HUES48 (cell line): ENCODE data around the gene F8A2.
"Not testable (repeated sequence)": the region's sequence is repeated elsewhere in the genome, so short reads cannot be mapped to it uniquely, and the experiment has no call there.

Source experiments
- H3K27ac ChIP-seq: one replicate; pipeline ENCODE4 v1.7.0; 2013; ENCODE audit warnings: low read depth, low read length, inconsistent platforms
- H3K27me3 ChIP-seq: 2 replicates; pipeline ENCODE4 v1.6.1; 2013; ENCODE audit warnings: mild to moderate bottlenecking, low read length; ENCODE audit not compliant: control insufficient read depth, insufficient read depth
- H3K36me3 ChIP-seq: 2 replicates; pipeline ENCODE4 v1.6.1; 2013; ENCODE audit warnings: low read length; ENCODE audit not compliant: control insufficient read depth, insufficient read depth
- H3K4me1 ChIP-seq: 2 replicates; pipeline ENCODE4 v1.6.1; 2013; ENCODE audit warnings: mild to moderate bottlenecking, low read length; ENCODE audit not compliant: control insufficient read depth, insufficient read depth
- H3K4me3 ChIP-seq: 2 replicates; pipeline ENCODE4 v1.5.1; 2013; ENCODE audit warnings: mild to moderate bottlenecking, low read depth, low read length
- H3K9ac ChIP-seq: 2 replicates; pipeline ENCODE4 v1.6.1; 2013; ENCODE audit warnings: mild to moderate bottlenecking, low read depth, low read length, moderate library complexity
- H3K9me3 ChIP-seq: 2 replicates; pipeline ENCODE4 v1.6.1; 2013; ENCODE audit warnings: low read length; ENCODE audit not compliant: control insufficient read depth, insufficient read depth

The F8A2 gene

DNA sequence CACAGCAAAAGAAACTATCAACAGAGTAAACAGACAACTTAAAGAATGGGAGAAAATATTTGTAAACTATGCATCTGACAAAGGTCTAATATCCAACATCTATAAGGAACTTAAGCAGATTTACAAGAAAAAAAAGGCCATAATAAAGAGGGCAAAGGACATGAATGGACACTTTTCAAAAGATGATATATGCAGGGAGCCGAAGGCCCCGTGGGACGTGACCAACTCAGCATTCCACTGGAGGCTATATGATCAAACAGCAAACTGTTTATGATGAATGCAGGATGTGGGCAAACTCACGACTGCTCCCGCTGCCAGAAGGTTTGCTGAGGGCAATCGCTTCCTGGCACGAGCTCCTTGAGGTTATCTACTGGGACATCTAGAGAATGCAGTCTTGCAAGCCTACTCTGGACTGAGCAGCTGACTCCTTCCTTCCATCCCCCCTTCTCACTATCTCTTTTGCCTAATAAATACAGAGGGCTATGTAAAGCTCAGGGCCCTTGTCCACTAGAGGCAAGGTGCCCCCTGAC is 12.9 kb downstream of the F8A2 start:
- H3K4me1 ChIP-seq, H3K27me3 ChIP-seq, H3K27ac ChIP-seq, H3K9ac ChIP-seq, H3K4me3 ChIP-seq, H3K36me3 ChIP-seq: not testable (repeated sequence)
- peaks cover 54% of the 10 kb centered on the region for H3K9me3 ChIP-seq

DNA sequence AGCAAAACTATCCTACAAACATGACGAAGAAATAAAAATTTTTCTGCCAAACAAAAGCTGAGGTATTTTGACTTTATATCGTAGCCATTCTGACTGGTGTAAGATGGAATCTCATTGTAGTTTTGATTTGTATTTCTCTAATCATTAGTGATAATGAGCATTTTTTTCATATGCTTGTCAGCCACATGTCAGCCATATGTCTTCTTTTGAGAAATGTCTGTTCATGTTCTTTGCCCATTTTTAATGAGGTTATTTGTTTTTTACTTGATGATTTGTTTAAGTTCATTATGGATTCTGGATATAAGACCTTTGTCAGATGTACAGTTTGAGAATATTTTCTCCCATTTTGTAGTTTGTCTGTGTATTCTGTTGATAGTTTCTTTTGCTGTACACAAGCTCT is 24.5 kb downstream of the F8A2 start:
- no peaks in the 10 kb centered on the region for H3K36me3 ChIP-seq
- no peak overlapping the region for H3K9ac ChIP-seq

DNA sequence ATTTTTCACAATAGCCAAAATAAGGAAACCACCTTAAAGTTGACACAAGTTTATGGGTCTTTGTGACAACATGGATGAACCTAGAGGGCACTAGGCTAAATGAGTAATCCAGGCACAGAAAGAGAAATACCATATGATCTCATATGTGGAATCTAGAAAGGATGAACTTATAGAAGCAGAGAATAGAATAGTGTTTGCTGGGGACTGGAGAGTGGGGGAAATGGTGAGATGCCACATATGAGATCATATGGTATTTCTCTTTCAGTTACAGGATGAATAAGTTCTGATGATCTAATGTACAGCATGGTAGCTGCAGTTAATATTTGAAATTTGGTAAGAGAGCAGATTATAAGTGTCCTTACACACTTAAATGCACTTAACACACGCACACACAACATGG is 35.9 kb downstream of the F8A2 start:
- Histone ChIP-seq H3K36me3 (no peaks in the 10 kb centered on the region), H3K27ac (no peak overlapping the region), H3K27me3 (no peaks in the 10 kb centered on the region), H3K4me3 (no peak overlapping the region), H3K9ac (no peak overlapping the region), H3K9me3 (peaks cover 78% of the 10 kb centered on the region), H3K4me1 (no peaks in the 10 kb centered on the region)

More for the DNA sequence above, 24.5 kb downstream of the F8A2 start:
- Histone ChIP-seq H3K9me3 (peaks cover 72% of the 10 kb centered on the region), H3K4me1 (no peaks in the 10 kb centered on the region), H3K27me3 (no peaks in the 10 kb centered on the region), H3K4me3 (no peak overlapping the region), H3K27ac (no peak overlapping the region)
